Anterior cingulate cortex (tissue), 58 donors: ENCODE results near the gene ZNF609.
A peak's percentile ranks its signal among the peaks of the same experiment; 100 is the strongest.

Experiments used
- DNase-seq, 58 donors: peaks; one replicate each; lab custom pipeline; 2025; lab: John Stamatoyannopoulos, UW

Gene ZNF609

DNA sequence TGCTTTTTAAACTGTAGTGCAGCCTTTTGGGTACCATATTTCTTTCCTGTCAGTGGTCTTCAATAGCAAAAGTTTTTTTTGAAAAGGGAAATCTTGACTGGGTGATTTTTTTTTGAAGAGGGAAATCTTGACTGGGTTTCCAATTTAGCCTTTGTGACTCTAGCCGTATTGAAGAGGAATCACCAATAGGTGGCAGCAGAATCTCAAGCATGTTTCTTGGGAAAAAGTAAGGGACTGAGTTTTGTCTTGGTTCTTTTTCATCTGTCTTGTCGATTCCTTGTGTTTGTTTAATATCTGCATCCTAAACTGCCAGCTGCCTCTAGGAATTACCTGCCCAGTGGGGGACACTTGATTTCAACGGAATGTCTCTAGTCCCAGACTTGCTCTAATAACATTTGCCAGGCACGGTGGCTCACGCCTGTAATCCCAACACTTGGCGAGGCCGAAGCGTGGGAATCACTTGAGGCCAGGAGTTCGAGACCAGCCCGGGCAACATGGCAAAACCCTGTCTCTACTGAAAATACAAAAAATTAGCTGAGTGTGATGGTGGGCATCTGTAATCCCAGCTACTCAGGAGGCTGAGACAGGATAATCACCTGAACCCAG, 225.9 kb downstream of the ZNF609 start:
- peak in 5 of 58 donors; percentile 13 to 63 (median 19) for DNase-seq

DNA sequence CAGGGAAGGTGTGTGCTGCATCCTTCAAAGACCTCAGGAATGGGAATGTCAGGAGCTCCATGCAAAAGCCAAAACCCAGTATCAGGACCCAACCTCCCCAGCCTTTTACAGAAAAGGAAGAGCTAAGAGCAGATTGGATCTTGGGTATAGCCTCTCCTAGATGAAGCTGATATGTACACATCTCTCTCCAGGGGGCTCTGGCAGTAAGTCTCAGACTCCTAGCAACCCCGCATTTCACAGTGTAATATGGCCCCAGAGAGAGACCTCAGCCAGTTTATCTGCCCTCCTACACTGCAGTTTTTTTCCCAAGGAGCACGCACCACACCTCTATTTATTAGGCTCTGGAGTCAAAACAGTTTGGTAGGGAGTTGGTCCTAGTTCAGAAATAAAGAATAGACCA, 226.8 kb downstream of the ZNF609 start:
- DNase-seq: no peak

DNA sequence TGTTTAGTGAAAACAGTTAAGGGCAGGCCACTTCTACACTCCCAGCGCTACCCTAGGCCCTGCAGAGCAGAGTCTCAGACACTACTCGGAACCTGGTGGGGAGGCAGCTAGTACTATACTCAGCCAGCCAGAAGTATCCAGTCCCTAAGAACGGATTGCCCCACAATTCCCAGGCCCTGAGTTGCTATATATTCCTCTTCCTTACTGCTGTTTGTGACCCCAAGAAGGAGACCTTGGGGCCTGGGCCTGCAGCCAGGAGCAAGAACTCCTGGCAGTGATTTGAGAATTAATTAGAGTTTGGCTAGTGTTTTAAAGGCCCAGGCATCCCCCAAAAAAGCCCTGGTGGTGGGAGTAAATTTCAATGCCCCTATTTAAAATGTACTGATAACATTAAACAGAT, 227.3 kb downstream of the ZNF609 start:
- peak in 2 of 58 donors; percentile 26 to 32 for DNase-seq

DNA sequence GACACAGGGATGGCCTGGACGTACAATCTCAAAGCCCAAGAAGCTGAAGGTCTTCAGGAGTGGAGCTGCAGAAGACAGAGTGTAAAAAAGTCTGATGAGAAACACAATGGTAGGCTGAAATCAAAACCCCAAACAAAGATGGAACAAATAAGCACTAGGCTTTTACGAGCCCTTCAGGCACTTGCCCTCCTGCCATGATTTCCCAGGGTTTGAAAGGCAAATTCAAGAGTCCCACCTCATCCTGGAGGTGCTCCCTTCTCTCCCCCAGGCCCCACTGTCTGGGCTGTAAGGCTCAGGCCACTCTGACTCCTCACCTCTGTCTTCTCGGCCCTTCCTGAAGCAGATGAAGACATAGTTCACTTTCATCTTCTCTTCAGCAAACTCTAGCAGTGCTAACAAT, 228.4 kb downstream of the ZNF609 start:
- DNase-seq: no peak

DNA sequence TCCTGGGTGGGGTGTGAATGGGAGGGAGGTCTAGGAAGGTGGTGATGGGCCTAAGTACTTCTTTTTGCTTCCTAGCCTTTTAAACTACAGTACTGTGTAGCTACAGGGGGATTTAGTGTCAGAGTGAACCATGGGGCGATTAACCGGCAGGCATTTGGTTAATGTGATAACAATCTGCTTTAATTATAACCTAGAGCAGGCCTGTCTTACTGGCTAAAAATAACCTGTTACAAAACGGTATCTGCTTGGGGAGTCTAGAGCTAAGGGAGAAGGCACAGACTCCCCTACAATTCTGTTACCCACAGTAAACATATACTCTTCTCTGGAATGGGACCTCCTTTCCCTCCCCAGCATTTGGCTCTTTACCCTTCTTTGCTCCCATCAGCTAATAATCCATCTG, 229.6 kb downstream of the ZNF609 start:
- no peak for DNase-seq

DNA sequence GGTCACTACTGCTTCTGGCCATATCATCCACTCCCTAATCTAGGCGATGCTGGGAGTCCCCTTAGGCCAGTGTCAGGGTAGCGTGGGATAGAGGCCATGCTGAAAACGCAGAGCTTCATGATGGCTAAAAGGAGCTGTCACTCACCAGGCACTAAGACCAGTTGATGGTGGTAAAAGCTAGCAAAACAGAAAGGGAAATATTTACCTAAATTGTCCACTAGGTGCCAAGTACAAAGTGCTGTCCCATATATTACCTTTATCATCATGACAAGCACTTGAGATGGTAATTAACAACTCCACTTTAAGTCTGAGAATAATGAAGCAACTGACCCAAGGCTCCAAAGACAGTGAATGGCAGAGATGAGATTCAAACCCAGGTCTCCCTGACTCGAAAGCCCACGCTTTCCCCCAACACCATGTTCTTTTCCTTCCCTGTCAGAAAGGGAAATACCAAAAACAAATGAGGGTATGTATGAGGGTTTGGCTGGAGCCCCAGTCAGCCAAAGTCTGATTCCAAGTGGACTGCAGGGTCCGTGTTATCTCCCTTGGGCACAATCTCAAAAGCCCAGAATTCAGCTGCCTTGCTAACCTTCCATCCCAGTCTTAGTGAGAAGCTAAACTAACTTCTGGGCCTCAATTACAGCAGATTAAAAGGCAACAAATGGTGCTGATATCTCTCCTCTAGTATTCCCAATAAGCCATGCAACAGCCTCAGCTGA, 230.4 kb downstream of the ZNF609 start:
- no peak for DNase-seq

DNA sequence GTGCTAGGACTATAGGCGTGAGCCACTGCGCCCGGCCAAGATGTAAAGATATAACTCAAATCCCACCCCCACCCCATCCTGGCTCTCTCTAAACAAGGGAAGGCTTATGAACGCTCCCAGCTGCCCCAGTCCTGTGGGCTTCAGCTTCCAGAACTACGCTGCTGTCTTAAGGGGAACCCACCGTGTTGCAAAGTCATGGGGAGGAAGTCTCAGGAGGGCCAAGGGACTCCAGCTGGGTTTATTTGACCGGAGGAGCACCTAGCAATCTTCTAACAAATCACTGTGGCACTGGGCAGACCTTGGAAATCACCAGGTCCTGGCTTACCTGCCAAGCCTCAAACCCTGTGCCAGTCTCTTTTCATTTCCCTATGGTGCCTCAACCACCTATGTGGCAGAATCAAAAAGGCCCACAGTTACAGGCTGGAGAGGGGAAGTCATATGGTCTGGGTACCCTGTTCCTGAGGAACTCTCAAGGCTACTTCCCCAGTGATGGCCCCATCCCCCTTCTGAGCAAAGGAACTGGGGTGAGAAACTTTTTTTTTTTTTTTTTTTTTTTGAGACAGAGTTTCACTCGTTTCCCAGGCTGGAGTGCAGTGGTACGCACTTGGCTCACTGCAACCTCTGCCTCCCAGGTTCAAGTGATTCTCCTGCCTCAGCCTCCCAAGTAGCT, 231.7 kb downstream of the ZNF609 start:
- peak in 5 of 58 donors; percentile 13 to 30 (median 19) for DNase-seq

DNA sequence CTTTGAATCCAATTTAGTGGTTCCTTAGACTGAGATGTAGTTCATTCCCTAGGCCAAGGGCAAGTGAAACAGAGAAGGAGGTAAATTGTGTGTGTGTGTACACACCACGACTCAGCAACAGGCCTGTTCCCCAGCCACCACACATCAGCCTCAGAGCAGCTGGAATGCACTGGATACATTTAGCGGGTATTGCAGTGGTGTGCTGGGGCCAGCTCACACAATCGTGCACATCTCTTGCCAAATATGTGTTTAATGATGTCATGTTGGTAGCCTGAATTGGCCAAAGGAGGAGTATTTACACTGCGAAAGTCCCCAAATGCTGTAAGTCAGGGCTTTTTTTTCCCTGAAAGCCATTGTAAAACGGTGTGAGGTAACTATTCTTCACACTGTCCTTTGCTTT, 232.8 kb downstream of the ZNF609 start:
- DNase-seq: peak in 14 of 58 donors; percentile 9 to 63 (median 30)

DNA sequence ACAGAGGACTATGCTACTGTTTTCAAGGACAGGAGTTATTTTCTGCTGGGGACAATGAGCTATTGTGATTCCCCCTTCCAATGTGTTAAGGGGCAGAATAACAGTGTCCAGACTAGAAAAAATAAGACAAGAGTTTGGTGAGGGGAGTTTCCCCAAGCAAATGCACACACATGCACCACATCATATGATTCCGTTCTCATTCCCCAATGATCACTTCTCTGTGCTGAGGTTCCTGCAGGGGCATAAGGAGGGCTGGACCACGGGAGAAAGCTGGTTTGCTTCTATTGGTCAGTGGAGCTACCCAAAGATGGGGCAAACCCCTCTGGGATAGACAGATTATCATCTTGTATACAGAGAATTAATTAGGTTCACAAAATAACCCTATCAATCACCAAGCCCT, 234.4 kb downstream of the ZNF609 start:
- DNase-seq: peak in 4 of 58 donors; percentile 17 to 54 (median 22)

DNA sequence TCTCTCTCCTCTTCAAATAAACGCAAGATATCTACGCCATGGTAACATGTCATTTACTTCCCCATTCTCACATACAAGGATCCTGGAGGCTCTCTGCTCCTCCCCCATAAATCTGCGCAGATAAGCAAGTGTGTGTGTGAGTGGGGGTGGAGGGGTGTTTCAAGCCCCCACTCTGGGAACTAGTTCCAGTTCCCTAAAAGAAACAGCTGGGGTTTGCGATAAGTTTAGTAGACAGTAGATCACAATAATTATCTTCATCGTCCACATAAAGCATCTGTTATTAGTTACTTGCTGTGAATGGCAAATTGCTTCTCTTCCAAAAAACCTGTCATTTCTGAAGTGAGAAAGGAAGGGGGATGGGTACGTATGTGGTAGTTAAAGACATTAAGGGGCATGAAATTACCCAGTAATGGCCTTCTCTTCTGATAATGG, 235.2 kb downstream of the ZNF609 start:
- DNase-seq: peak in 10 of 58 donors; percentile 12 to 61 (median 27)

DNA sequence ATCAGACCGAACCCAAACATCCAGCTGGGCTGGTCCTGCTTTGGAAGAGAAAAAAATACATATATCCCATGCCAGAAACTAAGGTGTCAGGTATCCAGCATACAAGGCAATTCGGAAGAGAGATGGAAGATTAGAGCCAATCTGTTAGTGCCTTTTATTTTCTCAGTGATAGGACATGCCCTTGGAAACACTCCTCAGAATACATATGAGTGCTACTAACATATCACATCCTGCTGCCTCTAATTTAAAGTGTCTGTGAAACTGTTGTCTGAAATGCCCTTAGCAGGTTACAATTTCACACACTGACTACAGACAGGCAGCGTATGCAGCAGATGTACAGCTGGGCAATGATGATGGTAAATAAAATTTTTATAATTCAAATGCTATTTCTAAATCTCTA, 236.1 kb downstream of the ZNF609 start:
- no peak for DNase-seq

DNA sequence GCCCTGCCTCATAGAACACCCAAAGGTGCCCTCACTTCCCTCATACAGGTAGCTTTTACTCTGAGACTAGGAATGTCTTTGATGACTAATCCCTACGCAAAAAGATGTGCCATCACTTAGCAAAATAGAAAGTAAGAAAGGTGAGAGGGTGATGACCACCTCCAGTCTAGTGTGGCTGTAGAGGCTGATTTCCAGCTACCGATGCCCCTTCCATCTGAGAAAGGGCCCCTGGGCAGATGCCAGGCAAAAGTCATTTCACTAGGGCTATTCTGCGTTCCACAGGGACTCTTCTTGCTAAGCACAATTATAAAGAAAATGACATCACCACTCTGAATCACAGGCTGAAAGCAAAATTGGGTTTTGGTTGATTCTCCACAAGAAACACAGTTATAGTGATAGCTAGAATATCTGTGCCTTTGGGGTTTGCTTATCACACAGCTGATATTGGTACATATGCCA, 237.6 kb downstream of the ZNF609 start:
- DNase-seq: peak in 2 of 58 donors; percentile 23 to 40

DNA sequence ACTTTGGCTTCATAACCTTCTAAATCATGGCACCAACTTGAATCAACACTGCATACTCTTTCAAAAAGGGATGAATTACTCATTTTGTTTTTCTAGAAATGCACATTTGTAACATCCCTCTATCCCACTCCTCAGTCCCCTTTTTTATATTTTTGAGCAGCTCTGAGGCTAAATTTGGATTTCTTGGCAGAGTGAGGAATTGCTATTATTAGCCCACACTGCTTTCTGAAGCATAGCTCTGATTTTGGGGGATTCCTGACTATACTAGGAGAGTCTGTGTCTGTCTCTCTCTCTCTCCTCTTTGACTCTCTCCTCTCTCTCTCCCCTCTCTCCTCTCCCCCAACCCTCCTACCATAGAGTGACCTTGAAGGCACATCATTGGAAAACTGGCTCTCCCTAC, 238.4 kb downstream of the ZNF609 start:
- no peak for DNase-seq

DNA sequence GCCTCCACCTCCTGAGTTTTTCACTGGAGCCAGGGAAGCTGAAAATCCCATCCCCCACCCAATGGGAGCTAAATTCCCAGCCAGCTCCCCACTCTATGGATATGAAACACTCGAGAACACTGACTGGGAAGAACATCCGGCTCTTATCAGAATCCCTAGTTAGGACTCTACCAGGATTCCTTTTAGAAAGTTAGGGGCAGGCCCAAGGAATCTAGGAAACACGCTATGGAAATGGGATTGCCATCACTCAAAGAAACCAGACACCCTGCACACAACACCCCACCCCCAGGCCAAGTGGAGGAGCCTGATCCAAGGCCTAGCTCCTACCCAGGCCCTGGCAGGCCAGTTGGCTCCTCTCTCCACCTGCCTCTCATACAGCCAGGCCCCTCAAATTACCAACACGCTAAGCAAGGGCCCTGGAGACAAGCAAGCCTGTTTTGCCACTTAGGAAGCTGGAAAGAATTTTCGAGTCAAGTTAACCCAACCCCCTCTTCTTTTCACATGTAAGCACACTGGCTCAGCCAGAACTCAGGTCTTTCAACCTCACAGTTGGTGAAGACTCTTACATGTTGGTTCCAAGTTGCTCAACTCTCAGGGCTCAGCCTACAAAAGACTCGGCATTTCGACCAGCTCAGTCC, 239.5 kb downstream of the ZNF609 start:
- DNase-seq: peak in 34 of 58 donors; percentile 16 to 76 (median 40)

DNA sequence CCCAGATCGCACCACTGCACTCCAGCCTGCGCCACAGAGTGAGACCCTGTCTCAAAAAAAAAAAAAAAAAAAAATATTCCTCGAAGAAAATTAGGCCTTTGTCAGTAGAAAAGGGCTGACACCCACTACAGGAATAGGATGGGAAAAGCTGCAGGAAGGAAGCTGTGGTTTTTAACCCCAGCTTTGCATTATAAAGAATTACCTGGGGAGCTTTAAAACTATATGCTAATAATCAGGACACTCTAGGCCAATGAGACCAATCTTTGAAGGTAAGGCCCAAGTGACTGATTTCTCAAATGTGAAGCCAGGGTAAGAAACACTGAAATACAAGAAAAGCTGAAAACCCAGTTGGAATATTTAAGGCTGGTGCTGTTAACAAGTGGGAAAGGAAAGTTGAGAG, 240.7 kb downstream of the ZNF609 start:
- no peak for DNase-seq

DNA sequence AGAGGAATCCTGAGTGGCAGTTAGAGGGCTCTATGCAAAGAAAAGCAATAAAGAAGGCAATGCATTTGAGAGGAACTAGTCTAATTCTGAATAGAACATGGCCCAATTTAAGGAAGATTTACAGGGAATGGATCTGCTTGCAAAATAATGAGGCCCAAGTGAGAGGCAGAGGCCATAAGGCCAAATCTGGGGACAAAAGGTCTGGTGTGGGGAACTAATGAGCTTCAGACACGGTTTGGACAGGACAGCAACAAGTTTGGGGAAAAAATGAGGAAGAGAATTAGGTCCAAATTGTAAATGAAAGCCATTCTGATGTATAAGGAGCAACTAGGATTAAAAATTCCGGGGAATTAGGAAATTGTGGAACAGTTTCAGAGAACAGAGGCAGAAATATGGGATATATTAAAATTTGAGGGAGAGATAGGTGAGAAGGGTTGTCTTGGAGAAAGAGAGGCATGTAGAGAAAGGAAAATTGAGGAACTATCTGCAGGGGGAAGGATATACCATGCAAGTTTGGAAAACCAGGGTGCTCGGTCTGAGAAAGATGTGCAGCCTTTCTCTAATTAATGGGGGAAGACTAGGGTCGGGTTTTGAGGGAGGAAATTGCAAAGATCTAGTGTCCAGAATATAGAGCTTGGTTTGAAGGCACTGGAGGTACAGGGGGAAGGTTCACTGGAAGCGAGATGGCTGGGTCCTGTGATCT, 241.3 kb downstream of the ZNF609 start:
- no peak for DNase-seq

DNA sequence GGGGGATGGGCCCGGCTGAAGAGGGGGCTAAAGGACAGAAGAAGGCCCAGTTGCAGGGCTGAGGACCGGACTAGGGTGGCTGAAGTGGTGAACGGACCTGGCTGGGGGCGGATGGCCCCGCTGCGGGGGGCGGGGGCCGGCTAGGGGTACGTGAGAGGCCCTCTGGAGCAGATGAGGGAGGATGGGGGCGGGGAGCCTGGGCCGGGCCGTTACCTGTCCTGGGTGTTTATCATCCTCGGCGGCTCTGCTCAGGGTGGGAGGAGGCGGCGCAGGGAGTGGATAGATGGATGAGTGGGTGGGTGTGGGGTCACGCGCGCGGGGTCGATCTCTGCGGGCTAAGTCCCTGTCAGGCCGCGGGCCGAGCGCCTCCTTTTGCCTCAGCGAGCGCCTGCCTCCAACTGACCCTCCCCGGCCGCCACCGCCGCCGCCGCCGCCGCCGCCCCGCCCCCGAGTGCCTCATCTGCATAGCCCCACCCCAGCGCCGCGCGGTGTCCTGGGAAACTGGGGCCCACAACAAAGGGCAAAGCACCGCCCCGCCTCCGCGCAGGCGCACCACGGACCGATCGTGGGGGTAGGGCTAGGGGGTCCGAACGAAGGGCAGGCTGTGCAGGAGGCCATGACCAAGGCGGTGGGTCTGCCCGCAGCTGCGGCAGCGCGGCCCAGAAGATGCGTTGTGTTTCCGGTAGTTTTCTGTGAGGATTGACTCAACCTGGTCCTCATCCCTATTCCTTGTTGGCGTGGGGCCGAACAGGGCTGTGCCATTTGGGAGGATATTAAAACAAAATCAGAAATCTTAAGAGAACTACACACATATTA, 242.6 kb downstream of the ZNF609 start:
- DNase-seq: peak; percentile 73 to 99 (median 96)

DNA sequence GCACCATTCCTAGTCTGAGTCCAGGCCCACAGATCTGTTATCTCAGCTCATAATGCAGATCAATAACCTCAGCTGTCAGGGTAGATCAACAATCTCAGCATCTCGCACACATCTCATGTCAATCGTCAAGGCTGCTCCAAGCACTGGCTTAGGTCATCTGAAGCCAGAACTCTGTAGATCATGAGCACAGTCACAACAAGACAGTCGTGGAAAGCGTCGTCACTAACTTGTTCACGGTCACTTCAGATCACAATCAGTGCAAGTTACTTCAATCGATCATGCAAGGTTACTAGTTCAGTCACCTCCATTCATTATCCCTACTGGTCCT, 243.2 kb downstream of the ZNF609 start:
- peak in 3 of 58 donors; percentile 59 to 65 (median 64) for DNase-seq

DNA sequence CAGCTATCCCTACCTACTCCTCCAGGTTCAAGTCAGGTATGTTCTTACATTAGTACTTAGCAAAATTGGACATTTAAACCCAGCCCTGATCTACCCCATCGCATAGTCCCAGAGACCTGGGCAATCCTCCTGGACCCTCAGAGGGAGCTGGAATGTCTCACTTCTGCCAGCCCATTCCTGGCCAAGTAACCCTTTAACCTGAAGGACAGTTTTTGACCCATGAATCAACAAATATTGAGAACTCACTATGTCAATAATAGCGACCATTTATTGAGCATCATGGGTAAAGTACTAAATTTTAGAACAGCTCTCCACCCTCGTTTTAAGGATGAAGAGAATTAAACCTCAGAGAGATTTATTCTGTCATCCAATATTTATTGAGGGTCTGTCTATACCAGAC, 244.6 kb downstream of the ZNF609 start:
- DNase-seq: no peak
